Peyer's patch (tissue), 4 donors: ENCODE results near the gene WDR59.

Experiments used
- CTCF ChIP-seq, 6 experiments: fragments of 450-650 bp in 4 of 6; fragments of 200-600 bp in 2 of 6; sonication (generic) in 1 of 6; IDR thresholded peaks; one replicate each; pipeline ENCODE4 v1.5.1; 2017 to 2019; ENCODE audit warnings: antibody characterized with exemption in 6 of 6, mild to moderate bottlenecking in 3 of 6, moderate library complexity in 1 of 6
- POLR2A ChIP-seq, 2 donors: fragments of 450-650 bp; IDR thresholded peaks; one replicate each; pipeline ENCODE4 v1.5.1; 2017; ENCODE audit warnings: antibody characterized with exemption in 2 of 2, mild to moderate bottlenecking in 2 of 2, moderate library complexity in 2 of 2

- TF ChIP-seq CTCF (IDR thresholded peaks at IDR 0.05) (no peak), POLR2A (IDR thresholded peaks at IDR 0.05) (no peak)
Observed at GRCh38 chr16:74898659-74899058, 86.3 kb downstream of the WDR59 start.
